Stimulated activated CD4-positive, alpha-beta T cell treated with anti-CD3 and anti-CD28 coated beads, Interleukin-1b, Interleukin-23, amount 100 ng/mL, for 24 hours (primary cell): ENCODE measurements around the gene SEPTIN8.

Source experiments
- DNase-seq, 4 experiments: peaks; one replicate each; pipeline ENCODE4 v3.0.0-alpha.2; 2020; ENCODE audit warnings: low read depth in 4 of 4, low spot score in 1 of 4

SEPTIN8 gene

GRCh38 chr5:132718544-132719312, 58.3 kb downstream of the SEPTIN8 start:
- DNase-seq = no peak

- DNase-seq = no peak
Measured at GRCh38 chr5:132714456-132715307, 62.4 kb downstream of the SEPTIN8 start.

- no peak for DNase-seq
Measured at GRCh38 chr5:132708645-132709044, 68.4 kb downstream of the SEPTIN8 start.

GRCh38 chr5:132704875-132705274, 72.2 kb downstream of the SEPTIN8 start:
- DNase-seq = no peak
